HG02938 (cell line): ENCODE results near the gene OR2C1.

ENCODE experiments used
- ATAC-seq: cut with Tn5 transposase; IDR thresholded peaks from one replicate; pipeline ENCODE4 v1.9.1; 2021; ENCODE audit warnings: mild to moderate bottlenecking, moderate library complexity; ENCODE audit not compliant: unreplicated experiment

The OR2C1 gene

DNA sequence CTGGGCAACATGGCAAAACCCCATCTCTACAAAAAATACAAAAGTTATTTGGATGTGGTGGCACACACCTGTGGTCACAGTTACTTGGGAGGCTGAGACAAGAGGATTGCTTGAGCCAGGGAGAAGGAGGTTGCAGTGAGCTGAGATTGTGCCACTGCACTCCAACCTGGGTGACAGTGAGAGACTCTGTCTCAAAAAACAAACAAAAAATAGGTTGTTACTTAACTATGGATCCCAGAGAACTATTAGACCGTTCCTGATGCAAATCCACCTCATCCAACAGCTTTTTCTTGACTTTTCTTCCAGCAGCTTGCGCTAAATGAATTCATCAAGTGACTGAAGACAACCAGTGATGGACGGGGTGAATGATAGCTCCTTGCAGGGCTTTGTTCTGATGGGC, at the start of gene OR2C1:
OR2C1 (plus strand) TSS at position 301 of the 400 bp plus-strand sequence; CDS start at position 353, 52 bp downstream.
- no peak for ATAC-seq

- ATAC-seq: no peak
These were observed 49.6 kb upstream of the OR2C1 start for GRCh38 chr16:3306078-3306477.

- no peak for ATAC-seq
These were observed 44.2 kb upstream of the OR2C1 start for GRCh38 chr16:3311496-3311895.

DNA sequence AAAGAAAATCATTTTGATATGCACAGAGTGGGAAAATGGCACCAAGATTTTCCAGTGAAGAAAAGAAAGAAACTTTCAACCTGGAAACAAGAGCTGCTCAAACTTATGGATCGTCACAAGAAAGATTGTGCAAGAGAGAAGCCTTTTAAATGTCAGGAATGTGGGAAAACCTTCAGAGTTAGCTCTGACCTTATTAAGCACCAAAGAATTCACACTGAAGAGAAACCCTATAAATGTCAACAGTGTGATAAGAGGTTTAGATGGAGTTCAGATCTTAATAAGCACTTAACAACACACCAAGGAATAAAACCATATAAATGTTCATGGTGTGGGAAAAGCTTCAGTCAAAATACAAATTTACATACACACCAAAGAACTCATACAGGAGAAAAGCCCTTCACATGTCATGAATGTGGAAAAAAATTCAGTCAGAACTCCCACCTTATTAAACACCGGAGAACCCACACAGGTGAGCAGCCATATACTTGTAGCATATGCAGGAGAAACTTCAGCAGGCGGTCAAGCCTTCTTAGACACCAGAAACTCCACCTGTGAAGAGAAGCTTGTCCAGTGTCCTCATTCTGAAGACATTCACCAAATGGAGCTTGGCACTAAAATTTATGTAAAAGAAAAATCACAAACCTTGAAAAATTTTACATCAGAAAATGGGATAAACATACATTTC, 38.2 kb upstream of the OR2C1 start:
- ATAC-seq: no peak

GRCh38 chr16:3321816-3322215, 33.9 kb upstream of the OR2C1 start:
- no peak for ATAC-seq

DNA sequence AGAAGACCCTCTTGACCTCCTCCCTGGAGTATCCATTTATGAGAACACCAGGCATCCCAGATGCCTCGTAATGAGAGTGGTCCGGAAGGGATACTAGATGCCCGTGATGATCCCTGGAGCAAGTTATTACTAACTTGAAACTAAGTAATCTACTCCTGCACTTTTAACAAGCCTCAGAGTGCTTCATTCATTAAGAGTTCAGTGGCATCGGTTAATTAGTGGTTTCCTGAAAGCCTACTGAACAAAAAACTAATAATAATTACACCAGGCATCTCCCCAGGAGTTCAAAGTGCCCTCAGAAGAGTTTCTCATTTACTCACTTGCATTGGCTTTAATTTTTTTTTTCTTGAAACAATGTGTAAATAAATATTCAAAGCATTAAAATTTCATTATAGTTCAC, 28.2 kb upstream of the OR2C1 start:
- ATAC-seq: no peak

- no peak for ATAC-seq
These were observed 27.6 kb upstream of the OR2C1 start for GRCh38 chr16:3328104-3328503.

DNA sequence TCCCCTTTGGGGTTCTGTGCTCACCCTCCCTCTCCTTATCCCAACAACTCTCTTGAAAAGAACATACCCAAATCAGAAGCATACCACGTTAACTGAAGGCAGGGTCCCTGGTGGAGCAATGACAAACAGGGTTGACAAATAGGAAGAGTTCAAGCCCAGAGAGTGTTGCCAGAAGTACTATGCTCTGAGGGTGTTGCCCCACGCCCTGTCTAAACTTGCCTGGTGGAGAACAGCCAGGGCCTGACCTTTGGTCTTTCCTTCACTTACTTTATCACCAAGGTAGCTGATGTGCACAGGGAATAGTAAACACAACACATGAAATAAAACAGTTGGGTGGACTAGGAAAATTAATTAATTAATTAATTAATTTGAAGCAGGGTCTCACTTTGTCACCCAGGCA, 27.0 kb upstream of the OR2C1 start:
- no peak for ATAC-seq

- no peak for ATAC-seq
These were observed 9.6 kb upstream of the OR2C1 start for GRCh38 chr16:3346041-3346440.

GRCh38 chr16:3347586-3347985, 8.1 kb upstream of the OR2C1 start:
- ATAC-seq: no peak

GRCh38 chr16:3348547-3349167, 7.0 kb upstream of the OR2C1 start:
- ATAC-seq: no peak

DNA sequence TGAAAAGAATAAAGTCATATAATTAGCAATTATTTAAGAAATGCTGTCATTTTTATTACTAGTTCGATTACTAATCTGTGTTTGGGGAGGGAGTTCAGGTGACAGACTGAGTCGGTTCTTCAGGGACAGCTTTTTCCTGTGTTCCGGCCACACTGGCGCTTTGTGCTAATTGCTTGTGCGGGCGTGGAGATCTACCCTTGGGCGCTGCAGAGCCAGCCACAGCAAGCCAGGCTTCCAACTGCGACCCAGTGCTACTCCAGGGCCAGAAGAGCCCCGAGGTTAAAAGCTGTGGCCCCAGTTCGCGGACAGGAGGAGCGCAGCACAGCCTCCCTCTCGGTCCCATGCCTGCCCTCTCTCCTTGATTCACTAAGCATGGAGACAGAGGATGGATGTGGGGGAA, 6.5 kb upstream of the OR2C1 start:
- no peak for ATAC-seq

GRCh38 chr16:3356118-3356517, 429 bp downstream of the OR2C1 start:
- no peak for ATAC-seq

- ATAC-seq: no peak
These were observed 3.2 kb downstream of the OR2C1 start for GRCh38 chr16:3358871-3359270.

GRCh38 chr16:3362931-3363330, 7.2 kb downstream of the OR2C1 start:
- no peak for ATAC-seq

GRCh38 chr16:3363793-3364192, 8.1 kb downstream of the OR2C1 start:
- ATAC-seq: no peak

GRCh38 chr16:3364774-3365427, 9.2 kb downstream of the OR2C1 start:
- ATAC-seq: peak; percentile 44

DNA sequence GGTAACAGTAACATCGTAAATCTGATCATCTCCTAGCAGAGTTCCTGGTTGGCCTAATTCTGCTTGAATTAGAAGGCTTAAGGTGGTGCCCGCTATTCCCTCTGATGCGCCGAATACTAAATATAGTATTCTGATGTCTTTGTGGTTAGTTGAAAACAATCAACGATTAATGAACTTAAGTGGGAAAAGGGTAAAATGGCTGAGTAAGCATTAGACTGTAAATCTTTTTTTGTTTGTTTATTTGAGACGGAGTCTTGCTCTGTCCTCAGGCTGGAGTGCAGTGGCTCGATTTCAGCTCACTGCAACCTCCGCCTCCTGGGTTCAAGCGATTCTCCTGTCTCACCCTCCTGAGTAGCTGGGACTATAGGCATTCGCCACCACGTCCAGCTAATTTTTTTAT, 13.4 kb downstream of the OR2C1 start:
- ATAC-seq: no peak

- no peak for ATAC-seq
These were observed 20.0 kb downstream of the OR2C1 start for GRCh38 chr16:3375680-3376079.

DNA sequence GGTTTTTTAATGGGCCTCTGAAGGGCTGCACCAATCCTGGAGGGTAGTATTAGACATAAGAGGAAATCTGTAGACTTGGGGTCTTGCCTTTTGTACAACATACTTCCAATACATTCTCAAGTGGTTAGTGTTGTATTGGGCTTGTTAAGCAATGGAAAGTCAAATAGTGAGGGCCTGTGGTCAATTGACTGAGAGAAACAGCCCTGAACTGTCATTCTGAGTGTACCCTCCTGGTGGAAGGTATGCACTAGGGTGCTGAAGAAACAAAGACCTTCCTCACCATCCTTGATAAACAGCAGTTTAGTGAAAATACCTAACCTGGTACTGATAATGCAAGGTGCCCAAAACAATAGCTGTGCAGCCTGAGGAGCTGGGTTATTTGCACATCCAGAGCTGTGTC, 22.2 kb downstream of the OR2C1 start:
- no peak for ATAC-seq

DNA sequence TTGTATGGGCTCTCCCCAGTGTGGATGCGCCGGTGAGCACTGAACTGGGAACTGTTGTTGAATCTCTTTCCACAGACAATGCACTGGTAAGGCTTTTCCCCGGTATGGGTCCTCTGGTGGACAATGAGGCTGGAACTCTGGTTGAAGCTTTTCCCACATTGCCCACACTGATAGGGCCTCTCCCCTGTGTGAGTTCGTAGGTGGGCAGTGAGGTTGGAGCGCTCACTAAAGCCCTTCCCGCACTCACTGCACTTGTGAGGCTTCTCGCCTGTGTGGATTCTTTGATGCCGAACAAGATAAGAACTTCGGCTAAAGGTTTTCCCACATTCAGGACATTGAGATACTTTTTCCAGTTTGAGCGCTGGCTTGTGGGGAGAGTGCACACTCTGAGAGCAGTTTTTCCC, 27.4 kb downstream of the OR2C1 start:
- ATAC-seq: no peak

DNA sequence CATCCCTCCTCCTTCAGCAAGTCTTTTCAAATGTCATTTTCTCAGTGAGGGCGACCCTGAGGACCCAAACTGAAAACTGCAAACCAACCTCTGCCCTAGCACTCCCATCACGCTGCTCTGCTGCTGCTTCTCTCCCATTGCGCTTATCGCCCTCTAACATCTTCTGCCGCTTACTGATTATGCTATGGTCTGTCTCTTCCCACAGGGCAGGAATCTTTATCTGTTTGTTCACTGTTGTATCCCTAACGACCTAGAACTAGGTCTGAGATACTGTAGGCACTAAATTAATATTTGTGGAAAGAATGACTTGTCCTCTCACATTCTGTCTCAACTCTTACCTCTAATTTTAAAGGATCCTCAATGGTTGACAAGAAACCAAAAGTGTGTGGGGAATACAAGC, 32.6 kb downstream of the OR2C1 start:
- no peak for ATAC-seq
